IMR-90 (cell line): Measurements from ENCODE around the gene EZR. TPM values are rescaled to one million over a fixed set of nuclear protein-coding genes. Genes with fewer than 3 reads are reported as not detected.
A peak's percentile ranks its signal among the peaks of the same experiment; 100 is the strongest.

Source experiments
- ATAC-seq: fragments of 200-7000 bp; cut with Tn5 transposase; 2 replicates; pipeline ENCODE4 v1.9.1; 2020; ENCODE audit warnings: low read depth, mild to moderate bottlenecking, moderate library complexity
- BruUV-seq: library from RNA; stranded (reverse); fragments of 400-500 nt; replicated peaks from 2 replicates; lab custom pipeline; 2021; lab: Mats Ljungman, UMichigan
- CTCF ChIA-PET: fragments of 300-600 bp; formaldehyde crosslinking; extraction: SDS; loops from one replicate; lab custom pipeline; 2021; ENCODE audit warnings: antibody characterized with exemption; lab: Yijun Ruan, JAX
- POLR2A ChIA-PET: fragments of 300-600 bp; sonication (Branson Sonifier 250); formaldehyde crosslinking; loops from one replicate; lab custom pipeline; 2022; ENCODE audit warnings: antibody characterized with exemption; ENCODE audit not compliant: unreplicated experiment; lab: Charles Lee
- DNase-seq: peaks from one replicate; pipeline ENCODE4 v3.0.0; 2013
- H2AFZ ChIP-seq: replicated peaks from 2 replicates; pipeline ENCODE3; 2013; ENCODE audit warnings: low read length, mild to moderate bottlenecking; ENCODE audit not compliant: poor library complexity
- H2AK5ac ChIP-seq: 2 replicates; pipeline ENCODE4 v1.6.1; 2013; ENCODE audit warnings: low read depth, low read length, inconsistent platforms
- H2AK9ac ChIP-seq: replicated peaks from 2 replicates; pipeline ENCODE3; 2013; ENCODE audit warnings: mild to moderate bottlenecking, low read depth, low read length, moderate library complexity; ENCODE audit not compliant: poor library complexity
- H2BK120ac ChIP-seq: 2 replicates; pipeline ENCODE4 v1.6.1; 2013; ENCODE audit warnings: low read depth, low read length, inconsistent platforms
- H2BK15ac ChIP-seq: 3 replicates; pipeline ENCODE4 v1.6.1; 2013; ENCODE audit warnings: low read depth, low read length, inconsistent platforms
- H2BK20ac ChIP-seq: 2 replicates; pipeline ENCODE4 v1.6.1; 2013; ENCODE audit warnings: low read depth, mild to moderate bottlenecking, inconsistent platforms, low read length, moderate library complexity
- H2BK5ac ChIP-seq: 2 replicates; pipeline ENCODE4 v1.6.1; 2013; ENCODE audit warnings: mild to moderate bottlenecking, low read depth, low read length, inconsistent platforms; ENCODE audit not compliant: poor library complexity, severe bottlenecking
- H3K14ac ChIP-seq: replicated peaks from 2 replicates; pipeline ENCODE4 v1.6.1; 2013; ENCODE audit warnings: low read depth, low read length, inconsistent platforms
- H3K18ac ChIP-seq: 2 replicates; pipeline ENCODE4 v1.6.1; 2013; ENCODE audit warnings: low read depth, low read length, control low read depth
- H3K23ac ChIP-seq: 2 replicates; pipeline ENCODE4 v1.6.1; 2013; ENCODE audit warnings: low read depth, low read length, inconsistent platforms
- H3K27ac ChIP-seq: 2 replicates; pipeline ENCODE4 v1.5.1; 2013; ENCODE audit warnings: mild to moderate bottlenecking, control low read depth, low read length; ENCODE audit not compliant: insufficient read depth
- H3K27me3 ChIP-seq: 2 replicates; pipeline ENCODE4 v1.6.1; 2013; ENCODE audit warnings: low read length; ENCODE audit not compliant: control insufficient read depth, insufficient read depth
- H3K36me3 ChIP-seq: 2 replicates; pipeline ENCODE4 v1.6.1; 2013; ENCODE audit warnings: low read length, mixed read lengths; ENCODE audit not compliant: control insufficient read depth, insufficient read depth
- H3K4ac ChIP-seq: 2 replicates; pipeline ENCODE4 v1.6.1; 2013; ENCODE audit warnings: low read depth, low read length, inconsistent platforms
- H3K4me1 ChIP-seq: 2 replicates; pipeline ENCODE4 v1.6.1; 2013; ENCODE audit warnings: low read length, mixed read lengths; ENCODE audit not compliant: control insufficient read depth, insufficient read depth
- H3K4me2 ChIP-seq: 2 replicates; pipeline ENCODE4 v1.6.1; 2013; ENCODE audit warnings: low read depth, mild to moderate bottlenecking, control low read depth, low read length, moderate library complexity
- H3K4me3 ChIP-seq: 2 replicates; pipeline ENCODE4 v1.5.1; 2013; ENCODE audit warnings: low read depth, mild to moderate bottlenecking, control low read depth, low read length, moderate library complexity; ENCODE audit not compliant: insufficient read depth
- H3K56ac ChIP-seq: 2 replicates; pipeline ENCODE4 v1.6.1; 2013; ENCODE audit warnings: low read length, inconsistent platforms; ENCODE audit not compliant: insufficient read depth; ENCODE audit errors: extremely low read depth
- H3K79me1 ChIP-seq, 2 experiments: 2 replicates each; pipeline ENCODE4 v1.6.1; 2013; ENCODE audit warnings: low read length in 2 of 2, inconsistent platforms in 1 of 2, low read depth in 1 of 2
- H3K9ac ChIP-seq: 2 replicates; pipeline ENCODE4 v1.6.1; 2013; ENCODE audit warnings: low read depth, low read length, control low read depth
- H3K9me1 ChIP-seq: 2 replicates; pipeline ENCODE4 v1.6.1; 2013; ENCODE audit warnings: low read length, inconsistent platforms; ENCODE audit not compliant: insufficient read depth
- H3K9me3 ChIP-seq: 2 replicates; pipeline ENCODE4 v1.6.1; 2013; ENCODE audit warnings: low read length; ENCODE audit not compliant: control insufficient read depth, insufficient read depth
- H4K20me1 ChIP-seq: 2 replicates; pipeline ENCODE4 v1.6.1; 2013; ENCODE audit warnings: low read length, inconsistent platforms; ENCODE audit not compliant: insufficient read depth
- H4K5ac ChIP-seq: 2 replicates; pipeline ENCODE4 v1.6.1; 2013; ENCODE audit warnings: mild to moderate bottlenecking, low read depth, low read length, control low read depth
- H4K8ac ChIP-seq, 2 experiments: 2 replicates each; pipeline ENCODE4 v1.6.1; 2013; ENCODE audit warnings: low read depth in 2 of 2, low read length in 2 of 2, control low read depth in 1 of 2, inconsistent platforms in 1 of 2
- H4K91ac ChIP-seq: 2 replicates; pipeline ENCODE4 v1.6.1; 2013; ENCODE audit warnings: low read depth, low read length, inconsistent platforms; ENCODE audit not compliant: insufficient read depth
- BHLHE40 ChIP-seq: fragments of 150-350 bp; IDR thresholded peaks from 2 replicates; pipeline ENCODE4 v1.6.1; 2016; ENCODE audit warnings: mild to moderate bottlenecking, low read depth, low read length
- FOS ChIP-seq: fragments of 150-350 bp; IDR thresholded peaks from 2 replicates; pipeline ENCODE4 v1.6.1; 2016; ENCODE audit warnings: low read depth, low read length
- MAFK ChIP-seq: IDR thresholded peaks from 2 replicates; pipeline ENCODE4 v1.6.1; 2012; ENCODE audit warnings: low read depth, low read length, improper control_type of control experiment
- MXI1 ChIP-seq: IDR thresholded peaks from 2 replicates; pipeline ENCODE4 v1.6.1; 2012; ENCODE audit warnings: low read depth, mild to moderate bottlenecking, low read length, moderate library complexity, borderline replicate concordance
- NFE2L2 ChIP-seq: fragments of 150-350 bp; IDR thresholded peaks from 2 replicates; pipeline ENCODE4 v1.6.1; 2016; ENCODE audit warnings: low read depth, mild to moderate bottlenecking, low read length
- POLR2A ChIP-seq: IDR thresholded peaks from 2 replicates; pipeline ENCODE4 v1.6.1; 2012; ENCODE audit warnings: mild to moderate bottlenecking, low read depth, low read length
- RAD21 ChIP-seq: IDR thresholded peaks from 2 replicates; pipeline ENCODE4 v1.6.1; 2012; ENCODE audit warnings: low read length, improper control_type of control experiment
- RCOR1 ChIP-seq: IDR thresholded peaks from 2 replicates; pipeline ENCODE4 v1.6.1; 2012; ENCODE audit warnings: mild to moderate bottlenecking, low read length, improper control_type of control experiment; ENCODE audit not compliant: insufficient replicate concordance
- SMC3 ChIP-seq: fragments of 150-350 bp; IDR thresholded peaks from 2 replicates; pipeline ENCODE4 v1.6.1; 2016; ENCODE audit warnings: low read depth, mild to moderate bottlenecking, antibody characterized with exemption, low read length, moderate library complexity
- WGBS, 2 experiments: methylation state at CpG; one replicate each; pipeline versions ENCODE4 v1.1.5 to v1.1.7; 2013; ENCODE audit warnings: missing lambda C conversion rate in 2 of 2; ENCODE audit not compliant: insufficient read length in 1 of 2; ENCODE audit errors: extremely low coverage in 2 of 2; 5-methylcytosine and 5-hydroxymethylcytosine counted together
- dilution Hi-C: fragments of 300-500 bp; cut with HindIII; formaldehyde crosslinking; loops from one replicate; pipeline ENCODE4 v1.14.3; 2018; ENCODE audit warnings: low sequenced_read_pairs; ENCODE audit not compliant: unreplicated experiment
- in situ Hi-C: fragments of 300-500 bp; cut with MboI; formaldehyde crosslinking; loops from 3 replicates; pipeline ENCODE4 v1.14.3; 2019; ENCODE audit warnings: low sequenced_read_pairs, inconsistent platforms, mixed read lengths
- intact Hi-C: fragments of 100-400 bp; cut with micrococcal nuclease; formaldehyde crosslinking; loops from 2 replicates; pipeline ENCODE4 v1.10.0; 2022
- polyA plus RNA-seq, 3 experiments: library from polyadenylated mRNA; depleted of rRNA; stranded (reverse); fragments of >200 nt; gene quantifications; 2 replicates each; pipeline ENCODE4 v1.2.3, GENCODE V29; 2012; ENCODE audit warnings: low replicate concordance in 1 of 3
- total RNA-seq: library from RNA; depleted of rRNA; stranded (reverse); fragments of >200 nt; gene quantifications from 2 replicates; pipeline ENCODE4 v1.2.3, GENCODE V29; 2012
- TF ChIP-seq, protein P1 (sequence below): conservative IDR thresholded peaks from 2 replicates; pipeline ENCODE4 v1.5.1; 2012; ENCODE audit warnings: mild to moderate bottlenecking, low read depth, low read length, improper control_type of control experiment
- TF ChIP-seq, protein P2 (sequence below): fragments of 150-350 bp; IDR thresholded peaks from 2 replicates; pipeline ENCODE4 v1.6.1; 2017; ENCODE audit warnings: mild to moderate bottlenecking, antibody characterized with exemption, low read length, low read depth

EZR gene
- total and polyA plus RNA-seq, 2 of the 4 experiments (the other 2 are of a cell fraction), result 83.8 to 145 TPM

DNA sequence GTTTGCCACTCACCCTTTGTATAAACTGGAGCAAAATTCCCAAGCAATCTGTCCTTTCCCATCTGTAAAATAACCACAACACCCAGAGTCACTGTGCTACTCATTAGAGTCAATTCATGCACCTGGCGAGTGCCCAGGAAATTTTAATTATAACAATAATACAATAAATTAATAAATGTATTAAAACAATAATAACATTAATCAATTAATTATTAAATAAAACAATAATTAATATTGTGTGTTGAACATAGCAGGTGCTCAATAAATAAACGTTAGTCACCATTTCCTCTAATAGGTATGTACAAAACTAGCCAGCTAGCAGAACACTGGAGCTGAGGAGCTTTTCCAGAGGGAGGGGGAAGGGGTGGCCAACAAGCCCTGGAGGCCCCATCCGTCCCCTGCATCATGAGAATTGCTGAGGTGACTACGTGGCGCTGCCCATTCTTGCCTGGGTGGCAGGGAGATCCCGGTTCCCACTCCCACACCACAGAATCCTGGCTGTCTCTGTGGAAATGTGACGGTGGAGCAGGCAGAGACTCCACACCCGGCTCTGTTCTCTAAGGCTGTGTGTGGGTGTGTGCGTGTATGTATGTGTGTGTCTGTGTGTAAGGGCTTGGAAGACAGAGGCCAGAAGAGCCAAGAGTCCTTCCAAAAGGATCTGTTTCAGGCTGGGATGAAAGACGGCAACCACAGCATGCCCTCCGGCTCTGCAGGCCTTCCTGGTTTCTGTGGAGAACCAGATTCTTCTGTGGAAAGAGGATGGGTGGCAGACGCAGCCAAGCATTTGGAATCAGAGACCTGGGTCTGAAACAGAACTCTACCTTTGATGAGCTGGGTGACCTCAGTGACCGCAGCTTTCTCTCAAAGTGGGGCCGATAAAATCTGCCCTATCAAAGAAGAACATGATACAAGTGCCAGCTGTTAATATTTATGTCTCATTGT is 18.8 kb upstream of the EZR start:
- BruUV-seq, result no TSS peak
- no peak overlapping the region for H2AK5ac ChIP-seq
- no peak overlapping the region for H4K5ac ChIP-seq
- H3K56ac ChIP-seq, result no peak overlapping the region
- H2BK5ac ChIP-seq, result no peak overlapping the region
- H3K23ac ChIP-seq, result no peak overlapping the region
- H2BK20ac ChIP-seq, result no peak overlapping the region
- no peaks in the 10 kb centered on the region for H3K9me3 ChIP-seq
- ChIA-PET POLR2A (no interaction called here), CTCF (interaction anchor here (0.6 to 1.0 kb wide), 2 partner anchors 18 to 436 kb away, joined by 3 read pairs; no protein-coding TSS in a partner anchor)
- no peak overlapping the region for H4K8ac ChIP-seq
- no peaks in the 10 kb centered on the region for H3K27me3 ChIP-seq
- H3K4me1 ChIP-seq, result no peaks in the 10 kb centered on the region; the same call in 1 of the 2 replicates
- no peak overlapping the region; the same call in 1 of the 2 replicates for H3K14ac ChIP-seq
- no peak overlapping the region for H3K9ac ChIP-seq
- DNase-seq (peak; percentile 43), ATAC-seq (0 out of 2 replicates have a peak, but pooled peaks have one; percentile 13)
- H3K4ac ChIP-seq, result no peak overlapping the region
- H2AK9ac ChIP-seq, result no peak overlapping the region
- H3K9me1 ChIP-seq, result no peaks in the 10 kb centered on the region; the same call in 1 of the 2 replicates
- peak overlapping the region; percentile 65 for H2AFZ ChIP-seq
- H3K4me2 ChIP-seq, result no peak overlapping the region
- H3K4me3 ChIP-seq, result no peak overlapping the region
- intact Hi-C loops (no loop called here), in situ Hi-C loops (no loop called here), dilution Hi-C loops (no loop called here)
- no peak overlapping the region for H4K91ac ChIP-seq
- H4K20me1 ChIP-seq, result no peaks in the 10 kb centered on the region
- no peak overlapping the region for H2BK15ac ChIP-seq
- H2BK120ac ChIP-seq, result no peak overlapping the region
- 70% methylated on average over 3 of the region's 14 CpGs; no CpG with 5 or more reads in 1 of the 2 experiments for WGBS, 2 experiments
- H3K36me3 ChIP-seq, result no peaks in the 10 kb centered on the region
- H3K18ac ChIP-seq, result no peak overlapping the region
- no peaks in the 10 kb centered on the region for H3K79me1 ChIP-seq
- H3K27ac ChIP-seq, result no peak overlapping the region
- TF ChIP-seq RAD21, result no peak
- no peak for TF ChIP-seq NFE2L2
- TF ChIP-seq MAFK, result no peak
- TF ChIP-seq POLR2A, result no peak
- TF ChIP-seq, protein P1, sequence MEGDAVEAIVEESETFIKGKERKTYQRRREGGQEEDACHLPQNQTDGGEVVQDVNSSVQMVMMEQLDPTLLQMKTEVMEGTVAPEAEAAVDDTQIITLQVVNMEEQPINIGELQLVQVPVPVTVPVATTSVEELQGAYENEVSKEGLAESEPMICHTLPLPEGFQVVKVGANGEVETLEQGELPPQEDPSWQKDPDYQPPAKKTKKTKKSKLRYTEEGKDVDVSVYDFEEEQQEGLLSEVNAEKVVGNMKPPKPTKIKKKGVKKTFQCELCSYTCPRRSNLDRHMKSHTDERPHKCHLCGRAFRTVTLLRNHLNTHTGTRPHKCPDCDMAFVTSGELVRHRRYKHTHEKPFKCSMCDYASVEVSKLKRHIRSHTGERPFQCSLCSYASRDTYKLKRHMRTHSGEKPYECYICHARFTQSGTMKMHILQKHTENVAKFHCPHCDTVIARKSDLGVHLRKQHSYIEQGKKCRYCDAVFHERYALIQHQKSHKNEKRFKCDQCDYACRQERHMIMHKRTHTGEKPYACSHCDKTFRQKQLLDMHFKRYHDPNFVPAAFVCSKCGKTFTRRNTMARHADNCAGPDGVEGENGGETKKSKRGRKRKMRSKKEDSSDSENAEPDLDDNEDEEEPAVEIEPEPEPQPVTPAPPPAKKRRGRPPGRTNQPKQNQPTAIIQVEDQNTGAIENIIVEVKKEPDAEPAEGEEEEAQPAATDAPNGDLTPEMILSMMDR, result no peak
- no peak for TF ChIP-seq SMC3
- no peak for TF ChIP-seq MXI1
- TF ChIP-seq RCOR1, result no peak
- TF ChIP-seq BHLHE40, result no peak
- TF ChIP-seq FOS, result no peak
- TF ChIP-seq, protein P2, sequence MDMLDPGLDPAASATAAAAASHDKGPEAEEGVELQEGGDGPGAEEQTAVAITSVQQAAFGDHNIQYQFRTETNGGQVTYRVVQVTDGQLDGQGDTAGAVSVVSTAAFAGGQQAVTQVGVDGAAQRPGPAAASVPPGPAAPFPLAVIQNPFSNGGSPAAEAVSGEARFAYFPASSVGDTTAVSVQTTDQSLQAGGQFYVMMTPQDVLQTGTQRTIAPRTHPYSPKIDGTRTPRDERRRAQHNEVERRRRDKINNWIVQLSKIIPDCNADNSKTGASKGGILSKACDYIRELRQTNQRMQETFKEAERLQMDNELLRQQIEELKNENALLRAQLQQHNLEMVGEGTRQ, result no peak
